ENCODE measurements around the gene SLC24A4.

SLC24A4 gene

GRCh38 chr14:92433407-92433806, 110.4 kb downstream of the SLC24A4 start:
- DNase-seq (ENCODE audit: insufficient read length, low spot score) (no peak), FAIRE-seq (no peak)
- no peak for TF ChIP-seq POLR2A (IDR thresholded peaks at IDR 0.05; ENCODE audit: low read depth, low read length)

DNA sequence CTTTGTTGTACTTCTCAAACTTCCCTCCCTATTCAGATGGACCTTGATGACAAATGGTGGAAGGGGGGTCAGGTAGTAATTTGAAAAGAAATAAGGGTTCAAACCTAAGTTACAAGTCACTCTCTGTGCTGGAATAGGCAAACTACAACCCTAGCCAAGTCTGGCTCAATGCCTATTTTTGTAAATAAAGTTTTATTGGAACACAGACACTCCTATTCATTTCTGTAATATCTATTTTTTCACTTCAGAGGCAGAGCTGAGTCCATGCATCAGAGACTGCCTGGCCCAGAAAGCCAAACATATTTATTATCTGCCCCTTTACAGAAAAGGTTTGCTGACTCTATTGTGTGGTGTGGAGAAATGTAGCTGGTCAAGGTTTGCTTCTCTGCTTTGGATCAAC, 112.2 kb downstream of the SLC24A4 start:
- FAIRE-seq (no peak), DNase-seq (ENCODE audit: insufficient read length, low spot score) (no peak)
- no peak for TF ChIP-seq POLR2A (IDR thresholded peaks at IDR 0.05; ENCODE audit: low read depth, low read length)

GRCh38 chr14:92436115-92436776, 113.3 kb downstream of the SLC24A4 start:
- FAIRE-seq (no peak), DNase-seq (ENCODE audit: insufficient read length, low spot score) (no peak)
- no peak for TF ChIP-seq POLR2A (IDR thresholded peaks at IDR 0.05; ENCODE audit: low read depth, low read length)

DNA sequence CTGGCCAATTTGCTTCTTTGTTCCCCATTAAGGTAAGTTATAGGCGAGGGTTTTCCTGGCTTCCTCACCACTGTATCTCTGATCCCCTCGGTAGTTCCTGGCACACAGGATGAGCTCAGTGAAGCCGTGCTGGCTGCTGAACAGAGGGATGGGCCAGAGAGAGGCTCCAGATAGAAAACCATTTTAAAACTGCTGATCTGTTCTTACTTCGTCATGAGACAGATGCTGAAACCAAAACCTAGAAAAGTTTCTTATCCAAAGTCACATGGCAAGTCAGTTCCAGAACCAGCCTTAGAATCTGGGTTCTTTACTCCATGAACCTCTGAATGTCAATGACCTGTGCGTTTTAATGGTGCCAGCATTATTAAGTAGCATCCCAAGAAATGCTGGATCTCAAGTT, 114.3 kb downstream of the SLC24A4 start:
- FAIRE-seq = no peak
- no peak for TF ChIP-seq POLR2A (IDR thresholded peaks at IDR 0.05; ENCODE audit: low read depth, low read length)

DNA sequence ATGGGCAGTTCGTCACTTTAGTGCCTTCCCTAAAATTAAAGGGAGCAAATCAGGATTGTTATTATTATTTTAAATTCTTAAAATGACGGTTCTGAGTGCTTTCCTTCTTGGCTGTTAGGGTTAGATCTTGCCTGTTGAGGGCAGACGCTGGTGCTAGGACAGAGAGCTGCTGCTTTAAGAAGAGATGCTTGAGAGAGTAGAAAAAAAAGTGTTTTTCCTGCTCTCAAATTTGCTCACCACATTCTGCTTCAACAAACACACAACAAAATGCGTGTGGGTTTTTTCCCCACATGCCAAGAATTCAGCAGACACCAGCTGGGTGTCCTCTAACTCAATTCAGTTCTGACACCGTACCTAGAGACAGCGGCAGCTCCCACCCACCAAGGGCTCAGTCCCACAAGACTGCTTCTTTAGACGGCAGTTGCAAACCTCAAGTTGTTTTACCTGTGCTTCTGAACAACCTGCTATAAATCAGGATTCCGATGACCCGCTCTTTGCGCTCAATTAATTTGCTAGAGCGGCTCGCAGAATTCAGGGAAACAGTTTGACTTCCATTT, 114.8 kb downstream of the SLC24A4 start:
- no peak for DNase-seq (ENCODE audit: insufficient read length, low spot score)
- no peak for TF ChIP-seq POLR2A (IDR thresholded peaks at IDR 0.05; ENCODE audit: low read depth, low read length)
- FAIRE-seq = no peak

More for the DNA sequence above, 114.3 kb downstream of the SLC24A4 start:
- DNase-seq (ENCODE audit: insufficient read length, low spot score) = no peak

GRCh38 chr14:92439537-92440344, 116.8 kb downstream of the SLC24A4 start:
- DNase-seq (ENCODE audit: insufficient read length, low spot score) = no peak
- FAIRE-seq = no peak
- TF ChIP-seq POLR2A (IDR thresholded peaks at IDR 0.05; ENCODE audit: low read depth, low read length) = no peak

- DNase-seq (ENCODE audit: insufficient read length, low spot score) (no peak), FAIRE-seq (no peak)
- no peak for TF ChIP-seq POLR2A (IDR thresholded peaks at IDR 0.05; ENCODE audit: low read depth, low read length)
These were observed 117.5 kb downstream of the SLC24A4 start for GRCh38 chr14:92440345-92441003.

- no peak for TF ChIP-seq POLR2A (IDR thresholded peaks at IDR 0.05; ENCODE audit: low read depth, low read length)
- no peak for FAIRE-seq
- no peak for DNase-seq (ENCODE audit: insufficient read length, low spot score)
These were observed 119.0 kb downstream of the SLC24A4 start for GRCh38 chr14:92441751-92442504.

- DNase-seq (ENCODE audit: insufficient read length, low spot score) = no peak
- FAIRE-seq = no peak
- TF ChIP-seq POLR2A (IDR thresholded peaks at IDR 0.05; ENCODE audit: low read depth, low read length) = no peak
These were observed 120.2 kb downstream of the SLC24A4 start for GRCh38 chr14:92443167-92443566.

GRCh38 chr14:92443741-92444140, 120.8 kb downstream of the SLC24A4 start:
- DNase-seq (ENCODE audit: insufficient read length, low spot score) (no peak), FAIRE-seq (no peak)
- TF ChIP-seq POLR2A (IDR thresholded peaks at IDR 0.05; ENCODE audit: low read depth, low read length) = no peak

- DNase-seq (ENCODE audit: insufficient read length, low spot score) (no peak), FAIRE-seq (no peak)
- no peak for TF ChIP-seq POLR2A (IDR thresholded peaks at IDR 0.05; ENCODE audit: low read depth, low read length)
These were observed 123.8 kb downstream of the SLC24A4 start for GRCh38 chr14:92446771-92447170.

GRCh38 chr14:92447416-92448197, 124.6 kb downstream of the SLC24A4 start:
- TF ChIP-seq POLR2A (IDR thresholded peaks at IDR 0.05; ENCODE audit: low read depth, low read length) = no peak
- FAIRE-seq = no peak
- DNase-seq (ENCODE audit: insufficient read length, low spot score) = no peak

DNA sequence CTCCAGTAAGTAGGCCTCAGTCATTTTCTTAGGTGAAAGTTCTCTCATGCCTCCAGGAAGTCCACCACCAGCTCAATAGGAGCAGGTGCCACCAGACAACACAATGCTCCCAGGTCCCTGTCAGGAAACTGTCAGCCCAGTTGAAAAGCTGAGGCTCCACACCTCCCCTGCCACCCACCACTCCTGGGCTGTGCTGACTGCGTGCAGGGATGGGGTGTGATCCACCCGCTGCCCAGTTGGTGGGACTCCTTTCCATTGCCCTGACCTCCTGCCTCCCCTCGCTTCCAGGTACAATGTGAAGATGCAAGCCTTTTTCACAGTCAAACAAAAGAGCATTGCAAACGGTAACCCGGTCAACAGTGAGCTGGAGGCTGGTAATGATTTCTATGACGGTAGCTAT, 125.8 kb downstream of the SLC24A4 start:
- DNase-seq (ENCODE audit: insufficient read length, low spot score) (no peak), FAIRE-seq (no peak)
- no peak for TF ChIP-seq POLR2A (IDR thresholded peaks at IDR 0.05; ENCODE audit: low read depth, low read length)
